BJ (cell line): ENCODE data around the gene ESRRB. TPM values are rescaled to one million over a fixed set of nuclear protein-coding genes. Genes with fewer than 3 reads are reported as not detected.

Experiments used
- CTCF ChIA-PET: fragments of 350-600 bp; formaldehyde crosslinking; extraction: SDS; loops from one replicate; lab custom pipeline; 2021; ENCODE audit warnings: antibody characterized with exemption, inconsistent platforms; lab: Yijun Ruan, JAX
- POLR2A ChIA-PET: fragments of 300-600 bp; sonication (Branson Sonifier 250); formaldehyde crosslinking; extraction: SDS; loops from one replicate; lab custom pipeline; 2021; ENCODE audit warnings: antibody characterized with exemption; lab: Charles Lee
- DNase-seq: peaks from one replicate; pipeline ENCODE4 v3.0.0-alpha.2; 2011; ENCODE audit warnings: low read depth
- H3K27me3 ChIP-seq: 2 replicates; pipeline ENCODE4 v1.6.0; 2011; ENCODE audit warnings: low read length; ENCODE audit not compliant: control insufficient read depth, insufficient read depth
- H3K36me3 ChIP-seq: 2 replicates; pipeline ENCODE4 v1.5.1; 2011; ENCODE audit warnings: low read length; ENCODE audit not compliant: control insufficient read depth, insufficient read depth
- H3K4me3 ChIP-seq: 2 replicates; pipeline ENCODE4 v1.5.1; 2011; ENCODE audit warnings: low read depth, mild to moderate bottlenecking, control low read depth, low read length
- CTCF ChIP-seq: IDR thresholded peaks from 2 replicates; pipeline ENCODE4 v1.5.1; 2011; ENCODE audit warnings: low read depth, mild to moderate bottlenecking, control low read depth, inconsistent platforms, low read length, moderate library complexity; ENCODE audit not compliant: insufficient read depth
- polyA plus RNA-seq: library from polyadenylated mRNA; depleted of rRNA; stranded (reverse); fragments of >200 nt; gene quantifications from 2 replicates; pipeline ENCODE4 v1.2.3, GENCODE V29; 2011

The ESRRB gene
- polyA plus RNA-seq, 1 experiment: not detected

GRCh38 chr14:76407449-76408150 is 31.7 kb downstream of the ESRRB start:
- Histone ChIP-seq H3K36me3 (no peaks in the 10 kb centered on the region), H3K27me3 (peaks cover 4% of the 10 kb centered on the region), H3K4me3 (no peak overlapping the region)
- DNase-seq: no peak
- CTCF ChIA-PET: interaction anchor here (1.0 kb wide), 1 partner anchor 20 kb away, joined by 4 read pairs; no protein-coding TSS in a partner anchor
- POLR2A ChIA-PET: no interaction called here
- TF ChIP-seq CTCF: no peak

GRCh38 chr14:76408877-76409276 is 32.9 kb downstream of the ESRRB start:
- peaks cover 8% of the 10 kb centered on the region for H3K27me3 ChIP-seq

GRCh38 chr14:76412501-76412900 is 36.6 kb downstream of the ESRRB start:
- CTCF ChIA-PET: no interaction called here
- Histone ChIP-seq H3K27me3 (peaks cover 6% of the 10 kb centered on the region), H3K36me3 (no peaks in the 10 kb centered on the region), H3K4me3 (no peak overlapping the region)
- no peak for TF ChIP-seq CTCF
- DNase-seq: no peak
- POLR2A ChIA-PET: no interaction called here

More at GRCh38 chr14:76408877-76409276, 32.9 kb downstream of the ESRRB start:
- POLR2A ChIA-PET: no interaction called here
- no peak for DNase-seq
- CTCF ChIA-PET: no interaction called here
- no peak overlapping the region for H3K4me3 ChIP-seq
- TF ChIP-seq CTCF: no peak
- H3K36me3 ChIP-seq: no peaks in the 10 kb centered on the region

GRCh38 chr14:76413106-76413961 is 37.4 kb downstream of the ESRRB start:
- ChIA-PET CTCF (no interaction called here), POLR2A (no interaction called here)
- no peak for DNase-seq
- Histone ChIP-seq H3K4me3 (no peak overlapping the region), H3K36me3 (no peaks in the 10 kb centered on the region), H3K27me3 (peaks cover 6% of the 10 kb centered on the region)
- no peak for TF ChIP-seq CTCF

GRCh38 chr14:76413962-76414600 is 38.1 kb downstream of the ESRRB start:
- Histone ChIP-seq H3K27me3 (peaks cover 6% of the 10 kb centered on the region), H3K4me3 (no peak overlapping the region), H3K36me3 (no peaks in the 10 kb centered on the region)
- CTCF ChIA-PET: no interaction called here
- POLR2A ChIA-PET: no interaction called here
- no peak for TF ChIP-seq CTCF
- no peak for DNase-seq
